Spleen (tissue), 11 donors: ENCODE measurements around the gene SMARCA4. TPM values are rescaled to one million over a fixed set of nuclear protein-coding genes. Genes with fewer than 3 reads are reported as not detected.

Experiments used
- DNase-seq: peaks from one replicate; pipeline ENCODE4 v3.0.0-alpha.2; 2020
- H3K27ac ChIP-seq, 8 donors: fragments of 200-600 bp; sonication (generic) in 7 of 8; 1 replicate in 4 of 8; 2 replicates in 4 of 8; pipeline versions ENCODE4 v1.5.0 to v1.8.0; 2016 to 2021; ENCODE audit warnings: inconsistent platforms in 4 of 8, mild to moderate bottlenecking in 4 of 8, moderate library complexity in 1 of 8
- H3K27me3 ChIP-seq, 7 donors: fragments of 200-600 bp; sonication (generic) in 6 of 7; replicated peaks in 1 of 7; 1 replicate in 4 of 7; 2 replicates in 3 of 7; pipeline versions ENCODE4 v1.5.0 to v1.8.0; 2016 to 2021; ENCODE audit warnings: inconsistent platforms in 3 of 7, mild to moderate bottlenecking in 1 of 7
- H3K36me3 ChIP-seq, 6 donors: fragments of 200-600 bp; sonication (generic) in 5 of 6; 1 replicate in 4 of 6; 2 replicates in 2 of 6; pipeline versions ENCODE4 v1.5.0 to v1.8.0; 2016 to 2021; ENCODE audit warnings: inconsistent platforms in 2 of 6
- H3K4me1 ChIP-seq, 6 donors: fragments of 200-600 bp; sonication (generic) in 5 of 6; 1 replicate in 3 of 6; 2 replicates in 3 of 6; pipeline versions ENCODE4 v1.5.0 to v1.8.0; 2016 to 2021; ENCODE audit warnings: inconsistent platforms in 3 of 6
- H3K4me3 ChIP-seq, 8 donors: fragments of 200-600 bp; sonication (generic) in 7 of 8; 1 replicate in 4 of 8; 2 replicates in 4 of 8; pipeline versions ENCODE4 v1.5.0 to v1.8.0; 2016 to 2021; ENCODE audit warnings: inconsistent platforms in 4 of 8, mild to moderate bottlenecking in 4 of 8, moderate library complexity in 2 of 8
- H3K9me3 ChIP-seq, 8 donors: fragments of 200-600 bp; sonication (generic) in 7 of 8; 1 replicate in 4 of 8; 2 replicates in 4 of 8; pipeline versions ENCODE4 v1.5.0 to v1.8.0; 2016 to 2021; ENCODE audit warnings: inconsistent platforms in 4 of 8
- CTCF ChIP-seq, 11 experiments: fragments of 200-600 bp in 7 of 11; fragments of 450-650 bp in 4 of 11; sonication (generic) in 4 of 11; IDR thresholded peaks in 8 of 11; conservative IDR thresholded peaks in 3 of 11; 1 replicate in 7 of 11; 2 replicates in 4 of 11; pipeline versions ENCODE4 v1.4.0 to v1.8.0; 2016 to 2021; ENCODE audit warnings: antibody characterized with exemption in 11 of 11, inconsistent platforms in 4 of 11, mild to moderate bottlenecking in 1 of 11
- POLR2A ChIP-seq, 3 donors: fragments of 450-650 bp; IDR thresholded peaks; one replicate each; pipeline ENCODE4 v1.5.1; 2017; ENCODE audit warnings: antibody characterized with exemption in 3 of 3, mild to moderate bottlenecking in 1 of 3
- POLR2AphosphoS5 ChIP-seq, 3 donors: sonication (generic); formaldehyde crosslinking; IDR thresholded peaks; one replicate each; pipeline ENCODE4 v1.5.1; 2017; ENCODE audit warnings: antibody characterized with exemption in 3 of 3
- WGBS, 5 donors: extraction: QIAGEN DNeasy Blood & Tissue Kit in 3 of 5; methylation state at CpG; one replicate each; pipeline versions ENCODE4 v1.1.5 to v1.1.7; 2013 to 2018; 5-methylcytosine and 5-hydroxymethylcytosine counted together
- intact Hi-C: fragments of 100-400 bp; cut with DNase I; formaldehyde crosslinking; loops from one replicate; pipeline ENCODE4 v1.15.0; 2023; ENCODE audit warnings: low total_unique reads
- polyA plus RNA-seq, 3 donors: library from polyadenylated mRNA; stranded (reverse); fragments of 200-250 nt; gene quantifications; one replicate each; pipeline ENCODE4 v1.2.1, GENCODE V29; 2013
- total RNA-seq, 7 donors: library from RNA; depleted of rRNA in 3 of 7; stranded (reverse); fragments of >200 nt in 3 of 7; fragmentation: NEBNext Ultra II Directional in 4 of 7; extraction: Animal tissue kit (Norgen Biotek cat#: 25700) in 4 of 7; gene quantifications; one replicate each; pipeline versions ENCODE4 v1.1.0 to v1.2.1, GENCODE V29; 2016 to 2021
- donor health status: healthy with polysubstance abuse.
- donor health status: DM: no; HTN: no; CAD: no; lungs with moderate emphysema.
- donor health status: DM: no; HTN: no; CAD: no.
- donor health status: Bipolar disorder and iron deficiency.
- donor health status: healthy.
- donor health status: DM: no; HTN: no; CAD: no.
- donor health status: DM: yes; HTN: yes; CAD: no.

SMARCA4 gene
- total and polyA plus RNA-seq, 10 donors, result 41.6 to 95.6 (median 65.8) TPM

- Histone ChIP-seq H3K27me3 (no peaks in the 10 kb centered on the region), H3K4me3 (no peak overlapping the region), H3K27ac (no peak overlapping the region), H3K4me1 (peaks cover 13 to 37% (median 27%) of the 10 kb centered on the region in 6 donors), H3K36me3 (peaks cover 0 to 85% (median 41%) of the 10 kb centered on the region in 6 donors), H3K9me3 (no peaks in the 10 kb centered on the region)
- WGBS, 5 donors, result 85 to 95% (median 94%) methylated on average over 10 of the region's 10 CpGs
- no peak for DNase-seq
- no peak for TF ChIP-seq POLR2A (IDR thresholded peaks at IDR 0.05)
- TF ChIP-seq POLR2AphosphoS5 (IDR thresholded peaks at IDR 0.05), result no peak
- no peak for TF ChIP-seq CTCF (IDR thresholded peaks at IDR 0.05 in 8 of 11, conservative IDR thresholded peaks at IDR 0.05 in 3 of 11)
- intact Hi-C loops, result no loop called here
These were observed 83.6 kb downstream of the SMARCA4 start for GRCh38 chr19:11044431-11044830.

- DNase-seq, result no peak
- Histone ChIP-seq H3K4me3 (no peak overlapping the region), H3K4me1 (peaks cover 25 to 48% (median 38%) of the 10 kb centered on the region in 6 donors), H3K9me3 (no peaks in the 10 kb centered on the region), H3K36me3 (peaks cover 0 to 83% (median 34%) of the 10 kb centered on the region in 6 donors), H3K27ac (no peak overlapping the region), H3K27me3 (no peaks in the 10 kb centered on the region)
- TF ChIP-seq CTCF (IDR thresholded peaks at IDR 0.05 in 8 of 11, conservative IDR thresholded peaks at IDR 0.05 in 3 of 11) (no peak), POLR2A (IDR thresholded peaks at IDR 0.05) (no peak), POLR2AphosphoS5 (IDR thresholded peaks at IDR 0.05) (no peak)
- intact Hi-C loops, result no loop called here
- 95 to 100% (median 98%) methylated on average over 4 of the region's 4 CpGs for WGBS, 5 donors
These were observed 84.7 kb downstream of the SMARCA4 start for GRCh38 chr19:11045536-11045935.

GRCh38 chr19:11046605-11047354, 86.0 kb downstream of the SMARCA4 start:
- 68 to 85% (median 78%) methylated on average over 14 of the region's 14 CpGs for WGBS, 5 donors
- TF ChIP-seq POLR2AphosphoS5 (IDR thresholded peaks at IDR 0.05) (no peak), POLR2A (IDR thresholded peaks at IDR 0.05) (no peak), CTCF (IDR thresholded peaks at IDR 0.05 in 8 of 11, conservative IDR thresholded peaks at IDR 0.05 in 3 of 11) (no peak)
- DNase-seq, result no peak
- peaks cover 29 to 60% (median 50%) of the 10 kb centered on the region in 6 donors for H3K4me1 ChIP-seq
- intact Hi-C loops, result no loop called here
- H3K36me3 ChIP-seq, result peaks cover 0 to 79% (median 22%) of the 10 kb centered on the region in 6 donors
- H3K27ac ChIP-seq, result no peak overlapping the region
- no peak overlapping the region for H3K4me3 ChIP-seq
- H3K27me3 ChIP-seq, result no peaks in the 10 kb centered on the region
- H3K9me3 ChIP-seq, result no peaks in the 10 kb centered on the region

GRCh38 chr19:11047866-11048265, 87.0 kb downstream of the SMARCA4 start:
- intact Hi-C loops, result no loop called here
- TF ChIP-seq POLR2A (IDR thresholded peaks at IDR 0.05) (no peak), POLR2AphosphoS5 (IDR thresholded peaks at IDR 0.05) (no peak), CTCF (IDR thresholded peaks at IDR 0.05 in 8 of 11, conservative IDR thresholded peaks at IDR 0.05 in 3 of 11) (no peak)
- peaks cover 0 to 75% (median 11%) of the 10 kb centered on the region in 6 donors for H3K36me3 ChIP-seq

More at GRCh38 chr19:11047866-11048265, 87.0 kb downstream of the SMARCA4 start:
- peaks cover 29 to 71% (median 60%) of the 10 kb centered on the region in 6 donors for H3K4me1 ChIP-seq
- no peak for DNase-seq
- H3K4me3 ChIP-seq, result no peak overlapping the region
- H3K27me3 ChIP-seq, result no peaks in the 10 kb centered on the region
- WGBS, 5 donors, result 60 to 93% (median 79%) methylated on average over 4 of the region's 4 CpGs
- no peak overlapping the region for H3K27ac ChIP-seq
- no peaks in the 10 kb centered on the region for H3K9me3 ChIP-seq
